Small intestine (tissue), 7 donors: ENCODE data around the gene FBP2. TPM values are rescaled to one million over a fixed set of nuclear protein-coding genes. Genes with fewer than 3 reads are reported as not detected.
"Not testable (repeated sequence)": the region's sequence is repeated elsewhere in the genome, so short reads cannot be mapped to it uniquely, and the experiment has no call there.

Experiments
- DNase-seq, 2 donors: peaks; one replicate each; pipeline versions ENCODE4 v3.0.0 to v3.0.0-alpha.2; 2013
- FAIRE-seq: peaks from 2 replicates; lab custom pipeline; 2012; peaks lifted over from hg19 to GRCh38; lab: Jason Lieb, UNC
- H3K27ac ChIP-seq, 3 donors: one replicate each; pipeline ENCODE4 v1.5.1; 2013; ENCODE audit warnings: low read length in 2 of 3, mild to moderate bottlenecking in 2 of 3, control low read depth in 1 of 3, inconsistent platforms in 1 of 3, low read depth in 1 of 3, moderate library complexity in 1 of 3
- H3K27me3 ChIP-seq, 3 donors: one replicate each; pipeline ENCODE4 v1.6.1; 2013; ENCODE audit warnings: low read length in 3 of 3, inconsistent platforms in 1 of 3; ENCODE audit not compliant: control insufficient read depth in 3 of 3, insufficient read depth in 3 of 3
- H3K36me3 ChIP-seq, 3 donors: one replicate each; pipeline ENCODE4 v1.6.1; 2013; ENCODE audit warnings: low read length in 3 of 3, inconsistent platforms in 1 of 3, low read depth in 1 of 3, mild to moderate bottlenecking in 1 of 3, moderate library complexity in 1 of 3; ENCODE audit not compliant: control insufficient read depth in 3 of 3, insufficient read depth in 2 of 3
- H3K4me1 ChIP-seq, 3 donors: one replicate each; pipeline ENCODE4 v1.6.1; 2013; ENCODE audit warnings: low read length in 2 of 3, inconsistent platforms in 1 of 3, low read depth in 1 of 3, mild to moderate bottlenecking in 1 of 3, moderate library complexity in 1 of 3; ENCODE audit not compliant: control insufficient read depth in 3 of 3, insufficient read depth in 2 of 3
- H3K4me3 ChIP-seq, 3 donors: one replicate each; pipeline ENCODE4 v1.5.1; 2013; ENCODE audit warnings: low read length in 3 of 3, control low read depth in 1 of 3, inconsistent platforms in 1 of 3, low read depth in 1 of 3, mild to moderate bottlenecking in 1 of 3, moderate library complexity in 1 of 3
- H3K9me3 ChIP-seq, 2 donors: one replicate each; pipeline ENCODE4 v1.6.1; 2013; ENCODE audit warnings: low read depth in 1 of 2, low read length in 1 of 2; ENCODE audit not compliant: control insufficient read depth in 2 of 2, insufficient read depth in 1 of 2
- WGBS, 3 donors: extraction: QIAGEN DNeasy Blood & Tissue Kit; methylation state at CpG; one replicate each; pipeline ENCODE4 v1.1.7; 2013; 5-methylcytosine and 5-hydroxymethylcytosine counted together
- polyA plus RNA-seq, 4 donors: library from polyadenylated mRNA; stranded (reverse) in 3 of 4; unstranded in 1 of 4; fragments of 200-250 nt in 3 of 4; fragments of 120-200 nt in 1 of 4; gene quantifications; one replicate each; pipeline versions ENCODE4 v1.2.1 to v1.2.3, GENCODE V29; 2013
- donor health status: healthy with polysubstance abuse.
- donor health status: control.
- donor health status: control.
- donor health status: Bipolar disorder and iron deficiency.
- donor health status: healthy.

The FBP2 gene
- polyA plus RNA-seq, 4 donors, result 0.24 to 1.9 (median 1.1) TPM; not detected in 1

- H3K4me3 ChIP-seq, result peak overlapping the region in 1 of 3 donors; percentile 66
- H3K27ac ChIP-seq, result peak overlapping the region in 1 of 3 donors; percentile 88
- H3K36me3 ChIP-seq, result no peaks in the 10 kb centered on the region
- FAIRE-seq, result no peak
- H3K27me3 ChIP-seq, result no peaks in the 10 kb centered on the region
- no peaks in the 10 kb centered on the region for H3K9me3 ChIP-seq
- 45 to 92% (median 66%) methylated on average over 29 of the region's 29 CpGs for WGBS, 3 donors
- H3K4me1 ChIP-seq, result no peaks in the 10 kb centered on the region
- peak; percentile 13 to 94 for DNase-seq
Observed at GRCh38 chr9:94553029-94553938, 40.3 kb downstream of the FBP2 start.

- 61 to 77% (median 63%) methylated on average over 1 of the region's 1 CpG for WGBS, 3 donors
- Histone ChIP-seq H3K9me3 (no peaks in the 10 kb centered on the region), H3K4me3 (no peak overlapping the region), H3K36me3 (no peaks in the 10 kb centered on the region), H3K4me1 (no peaks in the 10 kb centered on the region), H3K27ac (no peak overlapping the region), H3K27me3 (no peaks in the 10 kb centered on the region)
- DNase-seq (no peak), FAIRE-seq (no peak)
Observed at GRCh38 chr9:94545940-94546339, 47.7 kb downstream of the FBP2 start.

GRCh38 chr9:94544335-94544734 lies 49.3 kb downstream of the FBP2 start:
- 80 to 93% (median 83%) methylated on average over 2 to 3 of the region's 5 CpGs for WGBS, 3 donors
- not testable (repeated sequence) for H3K9me3 ChIP-seq, H3K4me3 ChIP-seq, H3K27ac ChIP-seq, DNase-seq, H3K4me1 ChIP-seq, FAIRE-seq, H3K27me3 ChIP-seq, H3K36me3 ChIP-seq

- no peak overlapping the region for H3K27ac ChIP-seq
- peaks cover 0 to 2% (median under 1%) of the 10 kb centered on the region in 3 donors for H3K4me1 ChIP-seq
- DNase-seq (no peak), FAIRE-seq (no peak)
- no peak overlapping the region for H3K4me3 ChIP-seq
- no peaks in the 10 kb centered on the region for H3K36me3 ChIP-seq
- WGBS, 3 donors, result 85 to 92% (median 90%) methylated on average over 4 of the region's 4 CpGs
- no peaks in the 10 kb centered on the region for H3K9me3 ChIP-seq
- H3K27me3 ChIP-seq, result no peaks in the 10 kb centered on the region
Observed at GRCh38 chr9:94538908-94539307, 54.7 kb downstream of the FBP2 start.

- Histone ChIP-seq H3K4me1 (peaks cover 0 to 5% (median 3%) of the 10 kb centered on the region in 3 donors), H3K9me3 (no peaks in the 10 kb centered on the region), H3K27ac (no peak overlapping the region), H3K27me3 (no peaks in the 10 kb centered on the region), H3K36me3 (no peaks in the 10 kb centered on the region), H3K4me3 (no peak overlapping the region)
- no peak for DNase-seq
- 73 to 75% (median 74%) methylated on average over 4 of the region's 4 CpGs for WGBS, 3 donors
- FAIRE-seq, result no peak
Observed at GRCh38 chr9:94534901-94535300, 58.7 kb downstream of the FBP2 start.

- no peak overlapping the region for H3K4me3 ChIP-seq
Observed at GRCh38 chr9:94533601-94534000, 60.0 kb downstream of the FBP2 start.

GRCh38 chr9:94533155-94533554 lies 60.5 kb downstream of the FBP2 start:
- Histone ChIP-seq H3K4me1 (peaks cover 0 to 5% (median 2%) of the 10 kb centered on the region in 3 donors), H3K27me3 (no peaks in the 10 kb centered on the region), H3K27ac (no peak overlapping the region), H3K4me3 (no peak overlapping the region), H3K9me3 (no peaks in the 10 kb centered on the region), H3K36me3 (no peaks in the 10 kb centered on the region)
- DNase-seq (peak; percentile 91 to 93), FAIRE-seq (no peak)
- 19 to 59% (median 38%) methylated on average over 1 of the region's 1 CpG for WGBS, 3 donors

More at GRCh38 chr9:94533601-94534000, 60.0 kb downstream of the FBP2 start:
- FAIRE-seq, result no peak
- H3K4me1 ChIP-seq, result peaks cover 0 to 5% (median 2%) of the 10 kb centered on the region in 3 donors
- no peaks in the 10 kb centered on the region for H3K36me3 ChIP-seq
- peak overlapping the region in 2 of 3 donors; percentile 21 to 71 for H3K27ac ChIP-seq
- H3K9me3 ChIP-seq, result no peaks in the 10 kb centered on the region
- WGBS, 3 donors, result 24 to 69% (median 48%) methylated on average over 10 of the region's 10 CpGs
- DNase-seq, result peak in 1 of 2 donors; percentile 6
- H3K27me3 ChIP-seq, result no peaks in the 10 kb centered on the region

- Histone ChIP-seq H3K4me1 (peaks cover 0 to 4% (median 1%) of the 10 kb centered on the region in 3 donors), H3K9me3 (peaks cover 0 to 2% of the 10 kb centered on the region in 2 donors)
- FAIRE-seq, result no peak
Observed at GRCh38 chr9:94528886-94529285, 64.7 kb downstream of the FBP2 start.

More at GRCh38 chr9:94528886-94529285, 64.7 kb downstream of the FBP2 start:
- Histone ChIP-seq H3K27ac (no peak overlapping the region), H3K4me3 (no peak overlapping the region), H3K36me3 (no peaks in the 10 kb centered on the region), H3K27me3 (no peaks in the 10 kb centered on the region)
- DNase-seq, result no peak
- WGBS, 3 donors, result 91 to 99% (median 94%) methylated on average over 4 of the region's 4 CpGs
